Activated CD4-positive, alpha-beta T cell treated with anti-CD3 and anti-CD28 coated beads for 1 hour (primary cell): ENCODE data around the gene POLR1A.

Experiments
- DNase-seq: peaks from one replicate; pipeline ENCODE4 v3.0.0-alpha.2; 2020

The POLR1A gene

GRCh38 chr2:86105252-86105968 is at the start of gene POLR1A:
Gene POLR1A (minus strand): TSS chr2:86105886. CDS start chr2:86105776, 110 bp downstream.
- peak; percentile 74 for DNase-seq

- no peak for DNase-seq
Observed at GRCh38 chr2:86150502-86150901, 44.8 kb upstream of the POLR1A start.

- no peak for DNase-seq
Observed at GRCh38 chr2:86147793-86148192, 42.1 kb upstream of the POLR1A start.

GRCh38 chr2:86143926-86144685 is 38.4 kb upstream of the POLR1A start:
- DNase-seq, result no peak

GRCh38 chr2:86143307-86143706 is 37.6 kb upstream of the POLR1A start:
- no peak for DNase-seq

GRCh38 chr2:86142436-86143257 is 37.0 kb upstream of the POLR1A start:
- no peak for DNase-seq

- no peak for DNase-seq
Observed at GRCh38 chr2:86140969-86141392, 35.3 kb upstream of the POLR1A start.

GRCh38 chr2:86139981-86140380 is 34.3 kb upstream of the POLR1A start:
- DNase-seq, result no peak

GRCh38 chr2:86138736-86139625 is 33.3 kb upstream of the POLR1A start:
- no peak for DNase-seq

- no peak for DNase-seq
Observed at GRCh38 chr2:86136141-86136540, 30.5 kb upstream of the POLR1A start.

- DNase-seq, result no peak
Observed at GRCh38 chr2:86135653-86136052, 30.0 kb upstream of the POLR1A start.

GRCh38 chr2:86134709-86135108 is 29.0 kb upstream of the POLR1A start:
- no peak for DNase-seq

- DNase-seq, result no peak
Observed at GRCh38 chr2:86124683-86125082, 19.0 kb upstream of the POLR1A start.

- no peak for DNase-seq
Observed at GRCh38 chr2:86123328-86123925, 17.7 kb upstream of the POLR1A start.

GRCh38 chr2:86118130-86118529 is 12.4 kb upstream of the POLR1A start:
- DNase-seq, result no peak

- DNase-seq, result no peak
Observed at GRCh38 chr2:86107031-86107430, 1.3 kb upstream of the POLR1A start.

- peak; percentile 88 for DNase-seq
Observed at GRCh38 chr2:86105969-86106945, 571 bp upstream of the POLR1A start, which contains the start of gene PTCD3. Gene PTCD3 (plus strand): TSS chr2:86106235. CDS start chr2:86106248, 13 bp downstream.

- no peak for DNase-seq
Observed at GRCh38 chr2:86102157-86102556, 3.5 kb downstream of the POLR1A start.

- no peak for DNase-seq
Observed at GRCh38 chr2:86097913-86098312, 7.8 kb downstream of the POLR1A start.

GRCh38 chr2:86097114-86097896 is 8.4 kb downstream of the POLR1A start:
- no peak for DNase-seq
